K562 (cell line): ENCODE data around the gene PCBP4. TPM values are rescaled to one million over a fixed set of nuclear protein-coding genes. Genes with fewer than 3 reads are reported as not detected.

Experiments used
- CCNT2 ChIP-seq: IDR thresholded peaks from 2 replicates; pipeline ENCODE4 v1.6.1; 2011; ENCODE audit warnings: borderline replicate concordance, low read depth, mild to moderate bottlenecking, moderate library complexity, mixed read lengths, low read length; ENCODE audit not compliant: insufficient read length; ENCODE audit errors: extremely low read depth
- FOS ChIP-seq: IDR thresholded peaks from 3 replicates; pipeline ENCODE4 v1.6.1; 2011; ENCODE audit not compliant: insufficient read length; ENCODE audit errors: extremely low read depth
- GATAD2A ChIP-seq: fragments of 450-650 bp; IDR thresholded peaks from 2 replicates; pipeline ENCODE4 v1.6.1; 2017
- MAZ ChIP-seq, 2 experiments: fragments of 450-650 bp in 1 of 2; sonication (generic) in 1 of 2; formaldehyde crosslinking; IDR thresholded peaks in 1 of 2; conservative IDR thresholded peaks in 1 of 2; 2 replicates each; pipeline versions ENCODE4 v1.4.0 to v1.5.0; 2020; ENCODE audit warnings: mild to moderate bottlenecking in 1 of 2, missing genetic modification reagents in 1 of 2
- MBD2 ChIP-seq: sonication (generic); IDR thresholded peaks from 2 replicates; pipeline ENCODE4 v1.6.1; 2016; ENCODE audit warnings: low read depth, borderline replicate concordance
- NCOR1 ChIP-seq: fragments of 450-650 bp; IDR thresholded peaks from 2 replicates; pipeline ENCODE4 v1.6.1; 2016; ENCODE audit warnings: mild to moderate bottlenecking, moderate library complexity
- ZBTB40 ChIP-seq, 2 experiments: fragments of 450-650 bp in 1 of 2; sonication (generic) in 1 of 2; formaldehyde crosslinking in 1 of 2; IDR thresholded peaks; 2 replicates each; pipeline versions ENCODE4 v1.7.1 to v1.9.0; 2016 to 2022; ENCODE audit warnings: inconsistent platforms in 1 of 2, mild to moderate bottlenecking in 1 of 2, missing genetic modification reagents in 1 of 2
- ZBTB9 ChIP-seq: fragments of 450-650 bp; formaldehyde crosslinking; IDR thresholded peaks from 2 replicates; pipeline ENCODE4 v1.4.0; 2020; ENCODE audit warnings: mild to moderate bottlenecking, moderate library complexity
- polyA plus RNA-seq, 8 experiments: library from polyadenylated mRNA; depleted of rRNA in 4 of 8; stranded (reverse) in 5 of 8; unstranded in 3 of 8; fragments of >200 nt; fragmentation: Nextera tagmentation in 2 of 8; fragmentation: Illumina TruSeq in 1 of 8; extraction: Ambion mirVana in 2 of 8; extraction: Trizol in 1 of 8; gene quantifications; 2 replicates each; pipeline versions ENCODE4 v1.2.1 to v1.2.3, GENCODE V29; 2011 to 2014; ENCODE audit warnings: inconsistent platforms in 1 of 8, missing spikeins in 1 of 8
- total RNA-seq, 7 experiments: library from RNA; depleted of rRNA in 6 of 7; stranded (reverse); fragments of >200 nt in 6 of 7; fragmentation: Illumina TruSeq in 2 of 7; extraction: Trizol in 2 of 7; gene quantifications; 2 replicates each; pipeline versions ENCODE4 v1.2.1 to v1.2.3, GENCODE V29; 2011 to 2021; ENCODE audit warnings: low replicate concordance in 1 of 7
- TF ChIP-seq, protein P1 (sequence below): sonication (generic); formaldehyde crosslinking; IDR thresholded peaks from 2 replicates; pipeline ENCODE4 v1.8.0; 2023; ENCODE audit warnings: mild to moderate bottlenecking, missing genetic modification reagents

The PCBP4 gene
- total and polyA plus RNA-seq, 9 of the 15 experiments (the other 6 are each of a cell fraction or from before 2014, with no cell fraction given): 0.06 to 5.8 (median 2.6) TPM

- TF ChIP-seq ZBTB40 (IDR thresholded peaks at IDR 0.05) (peak; percentile 58; the same call in 1 of the 2 replicates), ZBTB40 (CRISPR knock-in tag; IDR thresholded peaks at IDR 0.05) (no peak), ZBTB9 (CRISPR knock-in tag) (peak; percentile 50; the same call in 1 of the 2 replicates), NCOR1 (no peak), CCNT2 (peak; percentile 17), MBD2 (peak; percentile 92), GATAD2A (no peak), FOS (peak; percentile 86), MAZ (CRISPR knock-in tag; conservative IDR thresholded peaks at IDR 0.05 in 1 of 2, IDR thresholded peaks at IDR 0.05 in 1 of 2) (peak in 1 of 2 experiments; percentile 91; a peak in 2 of 4 replicates)
- TF ChIP-seq, protein P1, sequence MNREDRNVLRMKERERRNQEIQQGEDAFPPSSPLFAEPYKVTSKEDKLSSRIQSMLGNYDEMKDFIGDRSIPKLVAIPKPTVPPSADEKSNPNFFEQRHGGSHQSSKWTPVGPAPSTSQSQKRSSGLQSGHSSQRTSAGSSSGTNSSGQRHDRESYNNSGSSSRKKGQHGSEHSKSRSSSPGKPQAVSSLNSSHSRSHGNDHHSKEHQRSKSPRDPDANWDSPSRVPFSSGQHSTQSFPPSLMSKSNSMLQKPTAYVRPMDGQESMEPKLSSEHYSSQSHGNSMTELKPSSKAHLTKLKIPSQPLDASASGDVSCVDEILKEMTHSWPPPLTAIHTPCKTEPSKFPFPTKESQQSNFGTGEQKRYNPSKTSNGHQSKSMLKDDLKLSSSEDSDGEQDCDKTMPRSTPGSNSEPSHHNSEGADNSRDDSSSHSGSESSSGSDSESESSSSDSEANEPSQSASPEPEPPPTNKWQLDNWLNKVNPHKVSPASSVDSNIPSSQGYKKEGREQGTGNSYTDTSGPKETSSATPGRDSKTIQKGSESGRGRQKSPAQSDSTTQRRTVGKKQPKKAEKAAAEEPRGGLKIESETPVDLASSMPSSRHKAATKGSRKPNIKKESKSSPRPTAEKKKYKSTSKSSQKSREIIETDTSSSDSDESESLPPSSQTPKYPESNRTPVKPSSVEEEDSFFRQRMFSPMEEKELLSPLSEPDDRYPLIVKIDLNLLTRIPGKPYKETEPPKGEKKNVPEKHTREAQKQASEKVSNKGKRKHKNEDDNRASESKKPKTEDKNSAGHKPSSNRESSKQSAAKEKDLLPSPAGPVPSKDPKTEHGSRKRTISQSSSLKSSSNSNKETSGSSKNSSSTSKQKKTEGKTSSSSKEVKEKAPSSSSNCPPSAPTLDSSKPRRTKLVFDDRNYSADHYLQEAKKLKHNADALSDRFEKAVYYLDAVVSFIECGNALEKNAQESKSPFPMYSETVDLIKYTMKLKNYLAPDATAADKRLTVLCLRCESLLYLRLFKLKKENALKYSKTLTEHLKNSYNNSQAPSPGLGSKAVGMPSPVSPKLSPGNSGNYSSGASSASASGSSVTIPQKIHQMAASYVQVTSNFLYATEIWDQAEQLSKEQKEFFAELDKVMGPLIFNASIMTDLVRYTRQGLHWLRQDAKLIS (CRISPR knock-in tag): peak; percentile 51; the same call in 1 of the 2 replicates
Measured at GRCh38 chr3:51941798-51942602, 25.3 kb downstream of the PCBP4 start, which contains the start of the genes PARP3 and RRP9 (continued).
